ENCODE data around the gene LEMD2.

- TF ChIP-seq CTCF (conservative IDR thresholded peaks at IDR 0.05; ENCODE audit: low read length) = no peak
- TF ChIP-seq EZH2phosphoT487 (IDR thresholded peaks at IDR 0.05; ENCODE audit: borderline replicate concordance) = no peak
These were observed 59.9 kb downstream of the LEMD2 start for GRCh38 chr6:33729059-33729458.
